SIG-M5 (cell line): Measurements from ENCODE around the gene LGI4.

ENCODE experiments used
- DNase-seq: peaks from one replicate; lab custom pipeline; 2025; lab: John Stamatoyannopoulos, UW

Gene LGI4

GRCh38 chr19:35134601-35135242, at the start of gene LGI4:
Gene LGI4 (minus strand): TSS chr19:35135059. CDS start chr19:35134680, 379 bp downstream.
- no peak for DNase-seq

- no peak for DNase-seq
Measured at GRCh38 chr19:35184267-35184666, 49.4 kb upstream of the LGI4 start.

GRCh38 chr19:35181387-35181786, 46.5 kb upstream of the LGI4 start:
- no peak for DNase-seq

GRCh38 chr19:35179830-35180229, 45.0 kb upstream of the LGI4 start:
- DNase-seq = no peak

- DNase-seq = no peak
Measured at GRCh38 chr19:35178701-35179100, 43.8 kb upstream of the LGI4 start.

GRCh38 chr19:35177377-35178274, 42.8 kb upstream of the LGI4 start:
- DNase-seq = no peak

- DNase-seq = no peak
Measured at GRCh38 chr19:35176181-35176570, 41.3 kb upstream of the LGI4 start.

- DNase-seq = no peak
Measured at GRCh38 chr19:35174226-35174625, 39.4 kb upstream of the LGI4 start.

GRCh38 chr19:35171730-35172129, 36.9 kb upstream of the LGI4 start:
- DNase-seq = no peak

- no peak for DNase-seq
Measured at GRCh38 chr19:35170359-35171061, 35.7 kb upstream of the LGI4 start.

- DNase-seq = no peak
Measured at GRCh38 chr19:35169221-35169995, 34.5 kb upstream of the LGI4 start.

- DNase-seq = no peak
Measured at GRCh38 chr19:35168196-35168595, 33.3 kb upstream of the LGI4 start.

- DNase-seq = no peak
Measured at GRCh38 chr19:35167251-35168119, 32.6 kb upstream of the LGI4 start.

- no peak for DNase-seq
Measured at GRCh38 chr19:35166100-35167063, 31.5 kb upstream of the LGI4 start.

GRCh38 chr19:35165200-35166058, 30.6 kb upstream of the LGI4 start:
- no peak for DNase-seq

- DNase-seq = no peak
Measured at GRCh38 chr19:35164418-35164817, 29.6 kb upstream of the LGI4 start.

- DNase-seq = no peak
Measured at GRCh38 chr19:35162471-35163326, 27.8 kb upstream of the LGI4 start.

- no peak for DNase-seq
Measured at GRCh38 chr19:35161434-35161743, 26.5 kb upstream of the LGI4 start.
